ENCODE data around the gene PCYT1B.

The PCYT1B gene

GRCh38 chrX:24594501-24594900 lies 52.6 kb downstream of the PCYT1B start:
- no peak for TF ChIP-seq CTCF (conservative IDR thresholded peaks at IDR 0.05)

GRCh38 chrX:24590111-24590510 lies 57.0 kb downstream of the PCYT1B start:
- no peak overlapping the region for H3K27ac ChIP-seq
- TF ChIP-seq CTCF (conservative IDR thresholded peaks at IDR 0.05) = no peak

More at GRCh38 chrX:24594501-24594900, 52.6 kb downstream of the PCYT1B start:
- H3K27ac ChIP-seq = no peak overlapping the region

GRCh38 chrX:24577091-24577490 lies 70.1 kb downstream of the PCYT1B start:
- H3K27ac ChIP-seq = no peak overlapping the region
- no peak for TF ChIP-seq CTCF (conservative IDR thresholded peaks at IDR 0.05)

- TF ChIP-seq CTCF (conservative IDR thresholded peaks at IDR 0.05) = no peak
Observed at GRCh38 chrX:24575496-24575895, 71.7 kb downstream of the PCYT1B start.

GRCh38 chrX:24574743-24575142 lies 72.4 kb downstream of the PCYT1B start:
- TF ChIP-seq CTCF (conservative IDR thresholded peaks at IDR 0.05) = no peak

More at GRCh38 chrX:24575496-24575895, 71.7 kb downstream of the PCYT1B start:
- no peak overlapping the region for H3K27ac ChIP-seq

GRCh38 chrX:24567169-24567568 lies 80.0 kb downstream of the PCYT1B start:
- no peak for TF ChIP-seq CTCF (conservative IDR thresholded peaks at IDR 0.05)

More at GRCh38 chrX:24574743-24575142, 72.4 kb downstream of the PCYT1B start:
- H3K27ac ChIP-seq = no peak overlapping the region

GRCh38 chrX:24566240-24566639 lies 80.9 kb downstream of the PCYT1B start:
- TF ChIP-seq CTCF (conservative IDR thresholded peaks at IDR 0.05) = no peak
- H3K27ac ChIP-seq = peak overlapping the region; percentile 13; the same call in 1 of the 2 replicates

More at GRCh38 chrX:24567169-24567568, 80.0 kb downstream of the PCYT1B start:
- no peak overlapping the region for H3K27ac ChIP-seq

All from VCaP (cell line).